Ascending aorta (tissue), 2 donors: ENCODE results near the gene GPX4. TPM values are rescaled to one million over a fixed set of nuclear protein-coding genes. Genes with fewer than 3 reads are reported as not detected.
"Not testable (repeated sequence)": the region's sequence is repeated elsewhere in the genome, so short reads cannot be mapped to it uniquely, and the experiment has no call there.

Source experiments
- DNase-seq, 2 donors: peaks; one replicate each; pipeline ENCODE4 v3.0.0-alpha.2; 2019; ENCODE audit warnings: low spot score in 2 of 2
- H3K27ac ChIP-seq, 2 donors: fragments of 200-600 bp; sonication (generic); one replicate each; pipeline ENCODE4 v1.5.1; 2016 to 2017; ENCODE audit warnings: mild to moderate bottlenecking in 1 of 2
- H3K27me3 ChIP-seq: fragments of 200-600 bp; sonication (generic); one replicate; pipeline ENCODE4 v1.5.1; 2017
- H3K36me3 ChIP-seq, 2 donors: fragments of 200-600 bp; sonication (generic); one replicate each; pipeline ENCODE4 v1.5.1; 2016
- H3K4me1 ChIP-seq, 2 donors: fragments of 200-600 bp; sonication (generic); one replicate each; pipeline ENCODE4 v1.5.1; 2016 to 2017; ENCODE audit warnings: mild to moderate bottlenecking in 1 of 2
- H3K4me3 ChIP-seq, 2 donors: fragments of 200-600 bp; sonication (generic); one replicate each; pipeline ENCODE4 v1.5.1; 2016 to 2017; ENCODE audit warnings: mild to moderate bottlenecking in 1 of 2
- H3K9me3 ChIP-seq, 2 donors: fragments of 200-600 bp; sonication (generic); one replicate each; pipeline ENCODE4 v1.5.1; 2016
- intact Hi-C: fragments of 100-400 bp; cut with DNase I; formaldehyde crosslinking; loops from one replicate; pipeline ENCODE4 v1.15.1; 2023
- total RNA-seq: library from RNA; depleted of rRNA; stranded (reverse); fragments of >200 nt; gene quantifications from one replicate; pipeline ENCODE4 v1.1.0, GENCODE V29; 2016
- TF ChIP-seq, protein P1 (sequence below), 3 experiments: fragments of 200-600 bp in 2 of 3; fragments of 450-650 bp in 1 of 3; sonication (generic) in 2 of 3; IDR thresholded peaks; one replicate each; pipeline ENCODE4 v1.5.1; 2016 to 2019; ENCODE audit warnings: antibody characterized with exemption in 3 of 3, mild to moderate bottlenecking in 1 of 3, moderate library complexity in 1 of 3

The GPX4 gene
- total RNA-seq, 1 donor from 2014 or later: 348 TPM

GRCh38 chr19:1126984-1127760 lies 23.4 kb downstream of the GPX4 start:
- Histone ChIP-seq H3K27me3 (no peaks in the 10 kb centered on the region), H3K27ac (peak overlapping the region; percentile 83 to 85), H3K9me3 (no peaks in the 10 kb centered on the region), H3K36me3 (peaks cover 41 to 52% of the 10 kb centered on the region in 2 donors), H3K4me3 (no peak overlapping the region), H3K4me1 (peaks cover 0 to 30% of the 10 kb centered on the region in 2 donors)
- TF ChIP-seq, protein P1, sequence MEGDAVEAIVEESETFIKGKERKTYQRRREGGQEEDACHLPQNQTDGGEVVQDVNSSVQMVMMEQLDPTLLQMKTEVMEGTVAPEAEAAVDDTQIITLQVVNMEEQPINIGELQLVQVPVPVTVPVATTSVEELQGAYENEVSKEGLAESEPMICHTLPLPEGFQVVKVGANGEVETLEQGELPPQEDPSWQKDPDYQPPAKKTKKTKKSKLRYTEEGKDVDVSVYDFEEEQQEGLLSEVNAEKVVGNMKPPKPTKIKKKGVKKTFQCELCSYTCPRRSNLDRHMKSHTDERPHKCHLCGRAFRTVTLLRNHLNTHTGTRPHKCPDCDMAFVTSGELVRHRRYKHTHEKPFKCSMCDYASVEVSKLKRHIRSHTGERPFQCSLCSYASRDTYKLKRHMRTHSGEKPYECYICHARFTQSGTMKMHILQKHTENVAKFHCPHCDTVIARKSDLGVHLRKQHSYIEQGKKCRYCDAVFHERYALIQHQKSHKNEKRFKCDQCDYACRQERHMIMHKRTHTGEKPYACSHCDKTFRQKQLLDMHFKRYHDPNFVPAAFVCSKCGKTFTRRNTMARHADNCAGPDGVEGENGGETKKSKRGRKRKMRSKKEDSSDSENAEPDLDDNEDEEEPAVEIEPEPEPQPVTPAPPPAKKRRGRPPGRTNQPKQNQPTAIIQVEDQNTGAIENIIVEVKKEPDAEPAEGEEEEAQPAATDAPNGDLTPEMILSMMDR (IDR thresholded peaks at IDR 0.05): no peak
- no peak for DNase-seq
- intact Hi-C loops: no loop called here

GRCh38 chr19:1128106-1128505 lies 24.3 kb downstream of the GPX4 start:
- Histone ChIP-seq H3K9me3 (no peaks in the 10 kb centered on the region), H3K27me3 (no peaks in the 10 kb centered on the region), H3K27ac (no peak overlapping the region), H3K36me3 (peaks cover 31 to 42% of the 10 kb centered on the region in 2 donors), H3K4me1 (peaks cover 8 to 39% of the 10 kb centered on the region in 2 donors), H3K4me3 (no peak overlapping the region)
- intact Hi-C loops: no loop called here
- no peak for DNase-seq
- TF ChIP-seq, protein P1 (IDR thresholded peaks at IDR 0.05): no peak

DNA sequence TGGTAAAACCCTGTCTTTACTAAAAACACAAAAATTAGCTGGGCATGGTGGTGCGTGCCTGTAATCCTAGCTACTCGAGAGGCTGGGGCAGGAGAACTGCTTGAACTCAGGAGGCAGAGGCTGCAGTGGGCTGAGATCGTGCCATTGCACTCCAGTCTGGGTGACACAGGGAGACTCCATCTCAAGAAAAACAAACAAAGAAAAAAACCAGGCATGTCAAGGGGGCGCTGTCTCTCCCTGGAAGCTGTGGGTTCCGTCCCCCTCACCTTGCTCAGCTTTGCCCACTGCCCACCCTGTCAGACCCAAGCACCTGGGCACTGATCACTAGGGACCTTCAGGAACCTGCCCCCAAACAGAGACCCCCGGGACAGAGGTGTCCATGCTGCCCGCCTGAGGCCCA lies 25.3 kb downstream of the GPX4 start:
- DNase-seq, H3K27me3 ChIP-seq, H3K9me3 ChIP-seq, H3K4me3 ChIP-seq, intact Hi-C loops: not testable (repeated sequence)
- Histone ChIP-seq H3K4me1 (peaks cover 8 to 44% of the 10 kb centered on the region in 2 donors), H3K36me3 (peaks cover 22 to 33% of the 10 kb centered on the region in 2 donors), H3K27ac (peak overlapping the region in 1 of 2 donors; percentile 41)

GRCh38 chr19:1129535-1129934 lies 25.7 kb downstream of the GPX4 start:
- peaks cover 17 to 28% of the 10 kb centered on the region in 2 donors for H3K36me3 ChIP-seq
- DNase-seq: no peak
- no peak overlapping the region for H3K4me3 ChIP-seq
- peaks cover 8 to 44% of the 10 kb centered on the region in 2 donors for H3K4me1 ChIP-seq
- peak overlapping the region; percentile 4 to 41 for H3K27ac ChIP-seq
- intact Hi-C loops: no loop called here
- TF ChIP-seq, protein P1 (IDR thresholded peaks at IDR 0.05): no peak
- H3K9me3 ChIP-seq: no peaks in the 10 kb centered on the region
- H3K27me3 ChIP-seq: no peaks in the 10 kb centered on the region

- Histone ChIP-seq H3K9me3 (no peaks in the 10 kb centered on the region), H3K27ac (peak overlapping the region; percentile 91 to 96), H3K27me3 (no peaks in the 10 kb centered on the region), H3K36me3 (peaks cover 15 to 16% of the 10 kb centered on the region in 2 donors), H3K4me1 (peaks cover 8 to 41% of the 10 kb centered on the region in 2 donors), H3K4me3 (peak overlapping the region; percentile 61 to 74)
- intact Hi-C loops: loop anchor here (1.0 kb wide), 1 partner anchor 24 kb away; no protein-coding TSS in a partner anchor
- DNase-seq: no peak
- TF ChIP-seq, protein P1 (IDR thresholded peaks at IDR 0.05): no peak
These were observed 27.2 kb downstream of the GPX4 start for GRCh38 chr19:1130771-1131717.
